Kasumi-1 (cell line): ENCODE measurements around the gene GPR75.

ENCODE experiments used
- DNase-seq, 2 experiments: peaks; one replicate each; lab custom pipeline; 2025; lab: John Stamatoyannopoulos, UW

The GPR75 gene

DNA sequence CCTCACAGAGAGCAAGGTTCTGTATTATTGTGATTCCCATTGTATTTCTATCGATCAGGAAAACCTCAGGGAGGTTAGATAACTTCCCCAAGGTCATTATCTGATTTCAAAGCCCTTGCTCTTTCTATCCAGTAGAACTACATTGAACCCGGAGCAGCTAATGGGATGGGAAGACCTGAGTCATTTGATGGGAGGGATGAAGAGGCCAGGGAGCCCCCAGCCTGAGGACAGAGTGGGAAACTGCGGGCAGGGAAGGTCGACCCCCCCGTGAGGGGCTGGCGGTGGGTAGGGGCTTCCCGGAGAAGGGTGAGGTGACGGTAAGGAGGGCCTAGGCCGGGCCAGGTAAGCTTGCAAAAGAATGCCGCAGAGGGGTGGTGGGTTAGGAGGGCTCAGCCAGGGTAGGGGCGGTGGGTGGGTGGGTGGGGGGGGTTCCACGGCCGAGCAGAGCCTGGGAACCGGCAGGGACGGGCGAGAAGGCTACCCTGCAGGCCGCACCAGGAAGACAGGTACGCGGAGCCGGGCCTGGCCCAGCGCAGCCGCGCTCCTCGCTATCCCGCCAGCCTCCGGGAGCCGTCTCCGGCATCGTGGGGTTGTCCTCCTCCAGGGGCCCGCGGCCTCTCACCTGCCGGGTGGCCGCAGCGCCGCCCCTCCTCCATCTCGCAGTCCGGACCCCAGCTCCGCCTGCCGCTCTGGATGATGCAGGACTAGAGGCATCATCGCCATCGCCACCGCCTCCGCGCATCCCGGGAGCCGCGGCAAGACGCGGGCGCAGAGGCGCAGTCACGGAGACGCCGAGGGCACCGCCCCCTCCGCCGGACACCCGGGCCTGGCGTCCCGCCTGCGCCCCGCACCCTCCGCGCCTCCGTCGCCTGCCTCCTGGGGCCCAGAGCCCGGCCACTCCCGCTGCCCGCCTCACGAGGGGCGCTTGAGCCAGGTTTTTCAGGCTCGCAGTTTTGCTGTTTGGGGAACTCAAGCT lies at the start of gene GPR75:
Gene GPR75 (minus strand): TSS at position 762 of the 976 bp plus-strand sequence. CDS start 5,211 bp downstream, outside the sequence.
- no peak for DNase-seq

DNA sequence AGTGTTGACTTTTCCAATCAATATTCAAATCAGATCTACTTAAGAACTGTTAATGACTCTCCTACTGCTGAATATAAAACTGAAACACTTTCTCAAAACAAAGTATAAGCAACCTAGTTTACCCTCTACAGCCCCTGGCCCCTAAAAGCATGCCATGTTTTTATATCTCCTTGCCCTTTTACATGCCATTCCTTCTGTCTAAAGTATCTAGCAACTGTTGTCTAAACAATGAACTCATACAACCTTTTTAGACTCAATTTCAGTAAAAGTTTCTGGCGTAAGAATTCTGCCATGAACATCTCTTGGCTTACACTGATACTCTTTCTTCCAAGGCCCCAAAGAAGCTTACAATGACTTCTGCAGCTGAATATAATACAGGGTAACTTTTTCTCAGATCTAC lies 47.8 kb upstream of the GPR75 start:
- no peak for DNase-seq

DNA sequence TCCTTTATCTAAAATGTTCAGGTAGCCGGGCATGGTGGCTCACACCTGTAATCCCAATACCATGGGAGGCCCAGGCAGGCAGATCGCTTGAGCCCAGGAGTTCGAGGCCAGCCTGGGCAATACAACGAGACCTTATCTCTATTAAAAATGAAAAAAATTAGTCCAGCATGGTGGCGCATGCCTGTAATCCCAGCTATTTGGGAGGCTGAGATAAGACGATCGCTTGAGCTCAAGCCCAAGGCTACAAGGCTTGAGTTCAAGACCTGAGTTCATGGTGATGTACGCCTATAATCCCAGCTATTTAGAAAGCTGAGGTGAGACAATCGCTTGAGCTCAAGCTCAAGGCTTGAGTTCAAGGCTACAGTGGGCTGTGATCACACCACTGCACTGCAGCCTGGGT lies 45.6 kb upstream of the GPR75 start:
- no peak for DNase-seq

DNA sequence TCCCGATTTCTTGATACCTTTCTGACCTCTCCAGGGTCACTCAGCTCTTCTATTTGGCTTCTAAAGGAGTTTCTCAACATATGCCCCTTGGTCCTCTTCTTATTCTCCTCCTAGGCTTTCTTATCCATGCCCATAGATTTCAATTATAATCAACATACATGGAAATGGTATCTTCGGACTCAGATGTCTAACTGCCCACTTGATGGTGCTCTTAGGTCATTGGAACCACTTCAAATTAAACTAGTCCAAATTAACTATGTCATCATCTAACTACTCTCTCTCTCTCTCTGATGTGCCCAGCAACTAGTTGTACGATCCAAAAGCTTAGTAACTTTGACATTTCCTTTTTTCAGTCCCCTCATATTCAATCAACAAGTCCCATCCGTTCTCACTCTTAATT lies 43.2 kb upstream of the GPR75 start:
- no peak for DNase-seq

DNA sequence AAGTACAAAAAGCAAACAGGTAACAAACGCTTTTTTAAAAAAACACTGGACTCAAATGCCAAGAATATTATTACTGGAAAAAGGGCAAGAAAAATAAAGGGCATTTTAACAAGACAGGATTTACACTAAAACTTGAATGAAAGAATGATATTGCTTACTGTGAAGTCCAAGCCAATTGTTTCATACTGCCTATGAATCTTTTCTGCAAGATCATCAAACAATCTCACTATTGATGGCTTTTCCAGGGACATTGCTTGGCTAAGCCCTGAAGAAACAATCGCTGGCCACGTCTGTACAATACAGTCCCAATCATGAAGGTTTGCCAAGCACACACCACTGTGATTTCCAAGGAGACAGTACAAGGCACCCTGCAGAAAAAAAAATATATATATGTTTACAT lies 41.4 kb upstream of the GPR75 start:
- DNase-seq, result no peak

DNA sequence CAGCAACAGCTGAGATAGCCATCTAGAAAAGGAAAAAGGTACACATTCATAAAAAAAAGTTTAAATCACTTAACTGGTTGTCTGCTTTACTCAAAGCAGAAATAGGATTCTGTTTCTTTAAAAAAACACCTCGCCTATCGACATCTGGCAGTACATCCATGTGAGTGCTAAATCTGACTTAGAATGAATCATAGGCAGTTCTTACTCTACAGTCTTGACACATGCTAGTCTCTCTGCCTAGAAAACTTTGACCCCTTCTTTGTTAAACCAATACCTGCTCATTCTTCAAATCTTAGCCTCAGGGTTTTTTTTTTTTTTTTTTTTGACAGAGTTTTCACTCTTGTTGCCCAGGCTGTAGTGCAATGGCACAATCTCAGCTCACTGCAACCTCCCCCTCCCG lies 37.1 kb upstream of the GPR75 start:
- no peak for DNase-seq

DNA sequence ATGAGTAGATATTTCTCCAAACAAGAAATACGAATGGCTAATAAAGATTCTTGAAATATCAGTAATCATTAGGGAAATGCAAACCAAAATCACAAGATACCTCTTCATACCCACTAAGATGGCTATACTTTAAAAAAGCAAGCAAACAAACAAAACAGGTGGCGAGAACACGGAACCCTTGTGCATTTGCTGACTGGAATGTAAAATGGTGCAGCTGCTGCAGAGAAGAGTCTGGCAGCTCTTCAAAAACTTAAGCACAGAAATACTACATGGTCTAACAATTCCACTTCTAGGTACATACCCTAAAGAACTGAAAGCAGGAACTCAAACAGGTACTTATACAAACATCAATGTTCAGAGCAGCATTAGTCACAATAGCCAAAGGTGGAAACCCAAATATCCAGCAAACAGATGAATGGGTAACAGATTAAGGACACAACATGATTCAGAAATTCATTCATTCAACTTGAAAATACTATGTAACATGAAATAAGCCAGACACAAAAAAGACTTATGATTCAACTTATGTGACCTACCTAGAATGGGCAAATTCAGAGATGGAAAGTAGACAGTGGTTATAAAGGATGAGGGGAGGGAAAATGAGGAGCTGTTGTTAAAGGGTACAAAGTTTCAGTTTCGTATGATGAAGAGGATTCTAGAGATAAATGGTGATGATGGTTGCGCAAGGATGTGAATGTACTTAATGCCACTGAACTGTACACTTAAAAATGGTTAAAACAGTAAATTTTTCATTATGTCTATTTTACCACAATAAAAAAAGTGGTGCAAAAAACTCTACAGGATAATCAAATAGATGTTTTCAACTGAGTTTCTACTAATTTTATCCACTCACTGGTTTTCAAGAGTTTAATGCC lies 26.9 kb upstream of the GPR75 start:
- DNase-seq, result no peak

DNA sequence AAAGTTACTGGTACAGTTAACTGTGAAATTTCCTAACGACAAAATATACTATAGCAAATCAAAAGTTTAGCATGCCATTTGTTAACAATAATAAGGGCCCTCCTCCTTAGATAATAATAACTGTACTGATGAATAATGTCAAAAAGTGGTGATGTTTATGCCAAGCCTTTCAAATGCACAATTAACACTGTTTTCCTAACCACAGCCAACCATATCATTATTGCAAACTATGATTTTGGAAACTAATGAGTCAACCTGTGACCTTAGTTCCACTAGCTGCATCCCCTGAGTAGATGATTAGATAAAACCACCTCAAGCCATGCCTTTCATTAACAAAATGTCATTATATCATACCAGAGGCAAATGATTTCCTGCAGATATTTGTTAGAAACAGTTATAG lies 25.1 kb upstream of the GPR75 start:
- no peak for DNase-seq

DNA sequence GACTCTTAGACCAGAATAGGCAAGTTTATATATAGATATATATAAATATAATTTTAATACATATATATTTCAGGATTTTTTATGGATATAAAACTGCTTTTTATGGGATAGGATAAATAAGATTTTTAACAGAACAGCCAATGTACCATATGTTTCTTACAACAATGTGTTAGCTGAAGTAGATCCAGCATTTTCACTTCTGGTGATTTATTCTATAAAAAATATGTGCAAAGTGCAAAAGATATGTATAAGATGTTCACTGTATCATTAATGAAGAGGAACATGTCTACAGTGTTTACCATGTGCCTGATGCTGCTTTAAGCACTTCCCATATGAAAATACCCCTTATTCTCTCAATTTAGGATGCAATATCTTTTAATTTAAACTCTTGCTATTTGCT lies 22.2 kb upstream of the GPR75 start:
- DNase-seq, result no peak

DNA sequence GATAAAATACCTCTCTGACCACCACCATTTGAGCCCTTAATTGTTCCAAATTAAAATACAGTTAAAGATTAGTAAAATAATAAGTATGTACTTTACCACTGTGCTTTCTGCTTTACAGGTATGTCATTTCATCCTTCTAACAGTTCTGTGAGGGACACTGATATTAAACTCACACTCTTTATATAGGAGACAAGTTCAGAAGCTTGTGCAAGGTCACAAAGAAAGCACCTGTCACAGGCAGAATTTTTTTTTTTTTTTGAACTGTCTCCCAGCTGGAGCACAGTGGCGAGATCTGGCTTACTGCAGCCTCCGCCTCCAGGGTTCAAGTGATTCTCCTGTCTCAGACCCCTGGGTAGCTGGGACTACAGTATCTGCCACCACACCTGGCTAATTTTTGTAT lies 21.6 kb upstream of the GPR75 start:
- DNase-seq, result no peak

DNA sequence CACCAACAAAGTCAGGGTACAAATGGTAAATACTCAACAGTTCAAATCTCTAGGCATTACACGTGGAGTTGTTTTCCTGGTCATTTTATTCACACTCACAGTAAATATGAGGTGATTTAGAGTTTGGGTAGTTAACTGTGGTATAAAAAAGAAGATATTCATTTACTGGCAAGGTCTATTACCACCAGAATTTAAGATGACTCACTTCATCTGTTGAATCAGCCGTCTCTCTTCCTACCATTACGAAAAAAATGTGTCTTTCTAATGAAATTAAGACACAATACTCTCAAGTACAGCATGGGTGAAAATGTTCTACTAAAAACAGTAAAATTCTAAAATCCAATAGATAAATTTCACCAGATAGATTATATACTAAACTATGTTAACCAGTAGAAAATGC lies 21.0 kb upstream of the GPR75 start:
- no peak for DNase-seq

DNA sequence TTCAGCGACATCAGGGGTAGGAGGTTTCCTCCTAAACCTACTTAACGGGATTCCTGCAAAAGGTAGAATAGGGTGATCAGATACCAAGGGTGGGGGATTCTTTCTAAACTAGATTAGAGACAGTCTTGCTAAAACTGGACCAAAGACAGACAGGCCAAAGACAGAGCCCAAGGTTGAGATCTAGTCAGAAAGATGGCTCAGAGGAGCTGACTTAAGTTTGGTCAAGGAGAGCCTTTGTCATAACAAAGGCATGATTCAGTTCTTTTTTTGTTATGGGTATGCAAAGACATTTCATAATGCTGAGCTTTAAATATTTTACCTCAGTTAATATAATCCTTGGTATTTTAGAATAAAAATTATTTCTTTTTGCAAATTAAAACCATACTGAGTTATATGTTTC lies 17.8 kb upstream of the GPR75 start:
- no peak for DNase-seq

DNA sequence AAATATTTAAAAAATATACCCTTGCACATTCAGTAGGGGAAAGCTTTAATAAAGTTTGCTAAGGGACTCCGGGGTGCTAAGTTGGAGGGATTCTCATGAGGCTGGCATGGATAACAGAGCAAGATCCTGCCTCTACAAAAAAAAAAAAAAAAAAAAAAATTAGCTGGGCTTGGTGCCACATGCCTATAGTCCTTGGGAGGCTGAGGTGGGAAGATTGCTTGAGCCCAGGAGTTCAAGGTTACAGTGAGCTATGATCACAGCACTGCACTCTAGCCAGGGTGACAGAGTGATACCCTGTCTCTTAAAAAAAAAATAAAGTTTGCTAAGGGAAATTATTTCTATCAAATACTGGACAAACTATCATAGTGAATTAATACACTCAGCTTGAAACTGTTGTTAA lies 17.3 kb upstream of the GPR75 start:
- no peak for DNase-seq

DNA sequence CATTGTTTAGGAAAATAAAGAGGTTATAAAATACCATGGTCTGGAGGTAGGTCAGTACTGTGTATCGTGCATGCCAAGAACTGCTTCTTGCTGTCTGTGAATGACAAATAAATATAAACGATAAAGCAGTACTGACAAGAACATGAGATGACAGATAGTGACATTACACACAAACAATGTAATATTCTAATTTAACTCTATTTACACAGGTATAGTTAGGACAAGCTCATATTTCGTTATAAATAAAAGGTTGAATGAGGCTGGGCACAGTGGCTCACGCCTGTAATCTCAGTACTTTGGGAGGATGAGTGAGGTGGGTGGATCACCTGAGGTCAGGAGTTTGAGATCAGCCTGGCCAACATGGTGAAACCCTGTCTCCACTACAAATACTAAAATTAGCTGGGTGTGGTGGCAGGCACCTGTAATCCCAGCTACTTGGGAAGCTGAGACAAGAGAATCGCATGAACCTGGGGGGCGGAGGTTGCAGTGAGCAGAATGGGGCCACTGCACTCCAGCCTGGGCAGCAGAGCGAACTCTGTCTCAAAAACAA lies 14.7 kb upstream of the GPR75 start:
- DNase-seq, result no peak

DNA sequence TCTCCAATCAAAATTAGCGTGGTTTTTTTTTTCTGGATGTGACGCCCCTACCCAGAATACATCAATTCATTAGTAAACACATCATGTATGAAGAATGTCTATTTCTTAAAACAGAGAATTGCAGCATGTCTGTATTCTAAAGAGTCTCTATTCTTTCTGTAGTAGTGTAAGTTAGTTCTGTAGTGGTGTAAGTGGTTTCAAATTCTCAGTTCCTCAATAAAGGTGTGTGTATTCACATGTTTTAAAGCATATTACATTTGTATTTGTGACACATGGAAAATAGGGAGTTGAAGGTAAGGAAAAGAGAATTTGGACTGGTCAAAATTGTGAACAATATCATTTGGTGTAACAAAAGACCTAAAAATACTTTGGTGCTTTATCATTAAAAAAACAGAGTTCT lies 8.0 kb upstream of the GPR75 start:
- no peak for DNase-seq

DNA sequence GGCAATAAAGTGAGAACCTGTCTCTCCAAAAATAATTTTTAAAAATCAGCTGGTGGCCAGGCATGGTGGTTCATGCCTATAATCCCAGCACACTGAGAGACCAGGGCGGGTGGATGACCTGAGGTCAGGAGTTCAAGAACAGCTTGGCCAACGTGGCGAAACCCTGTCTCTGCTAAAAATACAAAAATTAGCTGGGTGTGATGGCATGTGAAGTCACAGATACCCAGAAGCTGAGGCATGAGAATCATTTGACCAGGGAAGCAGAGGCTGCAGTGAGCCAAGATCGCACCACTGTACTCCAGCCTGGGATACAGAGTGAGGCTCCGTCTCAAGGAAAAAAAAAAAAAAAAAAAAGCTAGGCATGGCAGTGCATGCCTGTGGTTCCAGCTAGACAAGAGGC lies 7.4 kb upstream of the GPR75 start:
- no peak for DNase-seq

DNA sequence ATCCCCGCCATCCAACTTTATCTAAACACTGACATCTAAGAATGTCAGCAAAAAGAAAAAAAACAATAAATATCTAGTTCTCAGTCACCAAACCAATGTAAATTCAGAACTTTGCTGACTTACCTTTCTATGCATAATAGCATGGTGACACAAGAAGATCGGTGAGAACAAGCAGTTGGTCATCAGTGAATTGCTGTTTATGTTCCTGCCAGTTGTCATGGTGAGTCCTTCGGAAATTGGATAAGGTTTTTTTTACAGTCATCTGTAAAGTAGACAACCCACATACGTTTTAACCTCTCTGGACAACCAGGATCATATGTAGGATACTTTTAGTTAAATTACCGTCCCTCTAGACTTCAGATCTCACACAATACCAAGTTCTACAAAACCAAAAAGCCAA lies 6.2 kb upstream of the GPR75 start:
- DNase-seq, result no peak

DNA sequence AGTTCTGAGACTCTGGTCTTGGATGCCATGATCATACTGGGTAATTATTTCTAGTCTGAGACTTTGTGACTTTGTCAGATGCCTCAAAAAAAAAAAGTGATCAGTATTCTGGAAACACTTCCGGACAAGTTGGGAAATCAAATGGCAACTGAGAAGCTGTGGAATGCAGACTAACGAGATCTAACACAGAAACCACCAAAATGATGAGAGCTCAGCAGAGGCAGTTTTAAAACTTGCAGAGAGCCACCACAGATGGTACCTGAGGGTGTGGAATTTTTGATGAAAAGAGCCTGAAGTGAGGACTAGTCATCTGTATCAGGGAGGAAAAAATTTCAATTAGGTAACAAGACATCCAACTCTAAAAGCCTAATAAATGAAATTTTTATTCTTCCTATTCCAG lies 5.5 kb upstream of the GPR75 start:
- DNase-seq, result no peak

DNA sequence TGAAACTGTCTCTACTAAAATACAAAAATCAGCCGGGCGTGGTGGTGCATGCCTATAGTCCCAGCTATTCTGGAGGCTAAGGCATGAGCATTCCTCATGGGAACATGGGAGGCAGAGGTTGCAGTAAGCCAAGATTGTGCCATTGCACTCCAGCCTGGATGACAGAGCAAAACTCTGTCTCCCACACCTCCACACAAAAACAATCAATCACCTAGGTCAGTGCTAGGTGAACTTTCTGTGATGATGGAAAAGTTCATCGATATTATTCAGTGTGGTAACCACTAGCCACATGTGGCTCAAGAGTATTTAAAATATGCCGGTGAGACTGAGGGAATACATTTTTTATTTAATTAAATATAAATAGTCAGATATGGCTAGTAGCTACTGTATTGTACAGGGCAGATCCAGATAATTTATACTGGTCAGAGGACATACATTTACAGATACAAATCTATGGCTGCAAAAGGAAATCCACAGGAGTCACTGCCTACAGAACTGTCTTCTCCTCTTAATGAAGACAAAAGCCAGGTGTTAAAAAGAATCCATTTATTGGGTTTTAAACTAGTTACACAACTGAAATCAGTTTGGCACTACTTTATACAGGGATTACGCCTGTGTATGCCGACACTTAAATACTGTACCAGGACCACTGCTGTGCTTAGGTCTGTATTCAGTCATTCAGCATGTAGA lies 3.9 kb upstream of the GPR75 start:
- no peak for DNase-seq

DNA sequence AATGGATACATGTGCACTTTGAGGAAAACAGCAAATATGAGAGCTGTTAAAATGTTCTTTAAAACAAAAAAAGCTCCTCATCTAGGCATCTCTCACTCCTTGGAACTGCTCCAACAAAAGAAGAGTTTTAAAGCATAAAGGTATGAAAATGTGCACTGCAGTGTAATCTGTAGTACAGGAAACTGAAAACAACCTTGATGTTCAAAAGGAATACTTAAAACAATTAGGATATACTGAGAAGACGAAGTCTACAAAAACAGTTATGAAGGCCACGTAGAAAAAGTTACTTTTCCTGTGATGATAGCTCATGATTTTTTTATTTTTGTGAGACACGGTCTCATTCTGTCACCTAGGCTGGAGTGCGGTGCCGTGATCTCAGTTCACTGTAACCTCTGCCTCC lies 2.1 kb upstream of the GPR75 start:
- DNase-seq, result no peak

DNA sequence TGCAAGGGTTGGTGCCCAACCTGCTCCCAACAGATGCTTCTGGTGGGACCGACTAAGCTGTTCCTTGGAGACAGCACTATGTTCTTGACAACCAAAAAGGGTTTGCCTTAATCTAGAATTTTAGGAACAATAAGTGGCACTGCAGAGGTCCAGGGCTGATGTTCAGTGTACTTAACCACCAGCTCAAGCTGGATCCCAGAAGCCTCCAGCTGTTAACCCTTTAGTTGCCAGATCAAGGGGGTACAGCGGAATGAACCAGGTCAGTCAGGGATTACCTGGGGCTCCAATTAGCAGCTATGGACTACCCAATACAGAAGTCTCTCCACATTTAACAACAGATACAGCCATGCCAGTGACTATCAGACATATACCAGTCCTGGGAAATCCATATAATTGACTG lies 3.5 kb downstream of the GPR75 start:
- no peak for DNase-seq

DNA sequence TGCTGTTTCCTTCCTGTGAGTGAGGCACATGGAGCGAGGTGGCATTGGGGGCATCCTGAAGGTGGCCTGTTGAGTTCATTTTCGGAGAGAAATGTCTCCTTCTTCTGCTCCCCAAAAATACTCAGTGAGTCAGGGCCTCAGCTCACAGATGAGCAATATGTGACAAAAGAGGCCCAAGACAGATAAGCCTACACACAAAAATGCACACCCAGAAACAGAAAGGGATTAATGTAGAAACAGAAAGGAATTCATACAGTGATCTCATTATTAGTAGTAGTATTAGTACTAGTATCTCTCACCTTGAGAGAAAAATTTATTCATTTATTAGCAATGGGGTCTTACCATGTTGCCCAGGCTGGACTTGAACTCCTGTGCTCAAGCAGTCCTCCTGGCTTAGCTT lies 5.1 kb downstream of the GPR75 start:
- DNase-seq, result no peak
